Naive B cell (primary cell): ENCODE measurements around the gene HDHD5. TPM values are rescaled to one million over a fixed set of nuclear protein-coding genes. Genes with fewer than 3 reads are reported as not detected.

Experiments used
- polyA plus RNA-seq, 6 donors: library from polyadenylated mRNA; unstranded; fragments of 300-500 nt; fragmentation: Illumina TruSeq; gene quantifications; one replicate each; pipeline ENCODE4 v1.2.3, GENCODE V29; 2021; ENCODE audit warnings: low read depth in 6 of 6

HDHD5 gene
- polyA plus RNA-seq, 6 donors from 2014 or later, result 32.4 to 60.6 (median 46.6) TPM

Other genes starting within 250 kb of the HDHD5 start
- gene GAB4, start 151.1 kb downstream of the HDHD5 start, polyA plus RNA-seq, result not detected
- 10 to 100 TPM in 2 of 6 donors, 1 to 10 TPM in 4; 6.4 to 14.7 (median 9.2) TPM for gene IL17RA, start 74.3 kb downstream of the HDHD5 start, polyA plus RNA-seq
- gene TMEM121B, start 37.9 kb downstream of the HDHD5 start, polyA plus RNA-seq, result not detected
- 10 to 100 TPM; 49.2 to 93.8 (median 63.7) TPM for gene ADA2, start 60.2 kb upstream of the HDHD5 start, polyA plus RNA-seq
- under 1 TPM in 4 of 6 donors, not detected in 2; 0.04 to 0.62 (median 0.10) TPM for gene CECR2, start 210.2 kb upstream of the HDHD5 start, polyA plus RNA-seq